Right lobe of liver (tissue), 6 donors: Measurements from ENCODE around the gene HPSE2. TPM values are rescaled to one million over a fixed set of nuclear protein-coding genes. Genes with fewer than 3 reads are reported as not detected.
"Not testable (repeated sequence)": the region's sequence is repeated elsewhere in the genome, so short reads cannot be mapped to it uniquely, and the experiment has no call there.

ENCODE experiments used
- ATAC-seq, 4 donors: fragments of 200-7000 bp; cut with Tn5 transposase; one replicate each; pipeline ENCODE4 v1.9.1; 2020; ENCODE audit warnings: mild to moderate bottlenecking in 4 of 4, moderate library complexity in 4 of 4
- DNase-seq, 3 donors: peaks; one replicate each; pipeline ENCODE4 v3.0.0-alpha.2; 2020
- H3K27ac ChIP-seq, 3 donors: fragments of 200-600 bp; one replicate each; pipeline ENCODE4 v1.8.0; 2022
- H3K27me3 ChIP-seq, 2 donors: fragments of 200-600 bp; one replicate each; pipeline ENCODE4 v1.8.0; 2022
- H3K36me3 ChIP-seq, 4 donors: fragments of 200-600 bp; sonication (generic) in 1 of 4; one replicate each; pipeline versions ENCODE4 v1.5.1 to v1.8.0; 2017 to 2022; ENCODE audit warnings: control low read depth in 1 of 4
- H3K4me1 ChIP-seq, 4 donors: fragments of 200-600 bp; sonication (generic) in 1 of 4; one replicate each; pipeline versions ENCODE4 v1.5.1 to v1.8.0; 2017 to 2022; ENCODE audit warnings: control low read depth in 1 of 4
- H3K4me3 ChIP-seq, 3 donors: fragments of 200-600 bp; one replicate each; pipeline ENCODE4 v1.8.0; 2022
- H3K9me3 ChIP-seq, 4 donors: fragments of 200-600 bp; sonication (generic) in 1 of 4; one replicate each; pipeline versions ENCODE4 v1.5.1 to v1.8.0; 2017 to 2022; ENCODE audit warnings: control low read depth in 1 of 4
- POLR2A ChIP-seq: fragments of 450-650 bp; IDR thresholded peaks from one replicate; pipeline ENCODE4 v1.6.1; 2017; ENCODE audit warnings: antibody characterized with exemption, mild to moderate bottlenecking
- WGBS: methylation state at CpG from one replicate; pipeline ENCODE4 v1.1.6; 2018; ENCODE audit warnings: low coverage, low lambda C conversion rate; ENCODE audit not compliant: insufficient coverage; ENCODE audit errors: missing lambda C conversion rate; 5-methylcytosine and 5-hydroxymethylcytosine counted together
- intact Hi-C, 2 donors: fragments of 100-400 bp; cut with DNase I; formaldehyde crosslinking; loops; one replicate each; pipeline versions ENCODE4 v1.11.2 to v1.14.1; 2022
- total RNA-seq, 6 experiments: library from RNA; depleted of rRNA in 2 of 6; stranded (reverse); fragments of >200 nt in 2 of 6; fragmentation: NEBNext Ultra II Directional in 3 of 6; extraction: Animal tissue kit (Norgen Biotek cat#: 25700) in 3 of 6; gene quantifications; one replicate each; pipeline versions ENCODE4 v1.1.0 to v1.2.4, GENCODE V29; 2016 to 2023
- TF ChIP-seq, protein P1 (sequence below), 4 donors: fragments of 200-600 bp in 3 of 4; fragments of 450-650 bp in 1 of 4; IDR thresholded peaks; one replicate each; pipeline versions ENCODE4 v1.5.1 to v1.8.0; 2016 to 2022; ENCODE audit warnings: antibody characterized with exemption in 4 of 4, mild to moderate bottlenecking in 2 of 4
- donor health status: DM: no; HTN: yes; CAD: no.
- donor health status: DM: no; HTN: no; CAD: no.
- donor health status: DM: no; HTN: no; CAD: no.
- donor health status: DM: no; HTN: yes; CAD: no.
- donor health status: DM: no; HTN: yes; CAD: no.

Gene HPSE2
- total RNA-seq, 6 experiments from 2014 or later: not detected

DNA sequence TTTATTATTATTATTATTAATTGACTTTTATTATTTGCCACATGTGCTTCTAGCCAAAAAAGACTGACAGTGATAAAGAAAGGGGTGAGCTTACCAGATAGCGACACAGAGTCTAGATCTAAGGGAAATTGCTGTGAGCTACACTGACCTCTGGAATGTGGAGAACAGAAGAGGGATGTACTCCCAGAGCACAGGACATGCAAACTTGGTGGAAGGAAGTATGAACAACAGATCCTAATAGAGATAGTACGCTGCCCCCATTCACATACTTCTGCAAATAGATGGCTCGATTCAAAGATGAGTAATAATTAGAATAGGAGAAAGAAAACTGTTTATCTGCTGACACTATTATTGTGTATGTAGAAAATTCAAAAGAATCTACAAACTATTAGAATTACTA is 679.6 kb downstream of the HPSE2 start:
- no peak for ATAC-seq
- Histone ChIP-seq H3K4me1 (no peaks in the 10 kb centered on the region), H3K36me3 (no peaks in the 10 kb centered on the region), H3K4me3 (no peak overlapping the region), H3K27me3 (no peaks in the 10 kb centered on the region), H3K27ac (no peak overlapping the region), H3K9me3 (no peaks in the 10 kb centered on the region)
- DNase-seq: no peak
- 43% methylated on average over 3 of the region's 3 CpGs for WGBS
- TF ChIP-seq, protein P1, sequence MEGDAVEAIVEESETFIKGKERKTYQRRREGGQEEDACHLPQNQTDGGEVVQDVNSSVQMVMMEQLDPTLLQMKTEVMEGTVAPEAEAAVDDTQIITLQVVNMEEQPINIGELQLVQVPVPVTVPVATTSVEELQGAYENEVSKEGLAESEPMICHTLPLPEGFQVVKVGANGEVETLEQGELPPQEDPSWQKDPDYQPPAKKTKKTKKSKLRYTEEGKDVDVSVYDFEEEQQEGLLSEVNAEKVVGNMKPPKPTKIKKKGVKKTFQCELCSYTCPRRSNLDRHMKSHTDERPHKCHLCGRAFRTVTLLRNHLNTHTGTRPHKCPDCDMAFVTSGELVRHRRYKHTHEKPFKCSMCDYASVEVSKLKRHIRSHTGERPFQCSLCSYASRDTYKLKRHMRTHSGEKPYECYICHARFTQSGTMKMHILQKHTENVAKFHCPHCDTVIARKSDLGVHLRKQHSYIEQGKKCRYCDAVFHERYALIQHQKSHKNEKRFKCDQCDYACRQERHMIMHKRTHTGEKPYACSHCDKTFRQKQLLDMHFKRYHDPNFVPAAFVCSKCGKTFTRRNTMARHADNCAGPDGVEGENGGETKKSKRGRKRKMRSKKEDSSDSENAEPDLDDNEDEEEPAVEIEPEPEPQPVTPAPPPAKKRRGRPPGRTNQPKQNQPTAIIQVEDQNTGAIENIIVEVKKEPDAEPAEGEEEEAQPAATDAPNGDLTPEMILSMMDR (IDR thresholded peaks at IDR 0.05): no peak
- TF ChIP-seq POLR2A: no peak
- intact Hi-C loops: no loop called here

DNA sequence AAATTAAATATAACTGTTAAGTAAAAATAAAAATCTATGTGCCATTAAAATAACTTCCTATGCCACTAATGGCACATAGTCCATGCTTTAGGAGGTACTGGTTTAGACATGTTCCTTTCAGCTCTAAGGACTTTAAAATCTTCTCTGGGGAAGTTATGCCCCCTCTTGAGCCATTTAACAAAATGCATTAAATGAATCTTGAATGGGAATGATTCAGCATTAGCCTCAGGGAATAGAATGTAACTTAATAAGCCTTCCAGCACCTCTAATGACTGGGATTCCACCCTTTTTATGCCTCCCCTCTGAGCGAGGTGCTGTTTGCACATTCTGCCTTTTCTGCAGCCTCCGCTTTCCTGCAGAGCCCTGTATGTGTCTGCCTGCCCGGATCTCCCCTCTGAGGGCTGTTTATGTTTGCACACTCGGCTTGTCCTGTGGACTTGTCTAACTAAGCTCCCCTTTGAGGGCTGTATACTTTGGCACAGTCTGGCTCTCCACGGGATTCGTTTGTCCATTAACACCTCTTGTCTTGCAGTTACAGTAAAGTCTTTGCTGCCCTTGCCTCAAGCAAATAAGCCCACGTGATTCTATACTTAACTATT is 680.5 kb downstream of the HPSE2 start:
- TF ChIP-seq, protein P1 (IDR thresholded peaks at IDR 0.05): no peak
- TF ChIP-seq POLR2A: no peak
- H3K27ac ChIP-seq: no peak overlapping the region
- H3K4me1 ChIP-seq: no peaks in the 10 kb centered on the region
- intact Hi-C loops: no loop called here
- H3K36me3 ChIP-seq: no peaks in the 10 kb centered on the region
- no peaks in the 10 kb centered on the region for H3K9me3 ChIP-seq
- DNase-seq: no peak
- no peak for ATAC-seq
- WGBS: 16% methylated on average over 7 of the region's 7 CpGs
- H3K27me3 ChIP-seq: no peaks in the 10 kb centered on the region
- no peak overlapping the region for H3K4me3 ChIP-seq

- ATAC-seq, intact Hi-C loops, DNase-seq, H3K4me1 ChIP-seq, H3K9me3 ChIP-seq, H3K27ac ChIP-seq, H3K36me3 ChIP-seq, H3K27me3 ChIP-seq, H3K4me3 ChIP-seq: not testable (repeated sequence)
- no CpG with 5 or more reads among the region's 7 CpGs for WGBS
Measured at GRCh38 chr10:98541561-98541960, 694.1 kb downstream of the HPSE2 start.

GRCh38 chr10:98539578-98539977 is 696.1 kb downstream of the HPSE2 start:
- H3K9me3 ChIP-seq: no peaks in the 10 kb centered on the region
- H3K4me3 ChIP-seq: no peak overlapping the region
- TF ChIP-seq, protein P1 (IDR thresholded peaks at IDR 0.05): no peak
- TF ChIP-seq POLR2A: no peak
- ATAC-seq: no peak
- H3K27me3 ChIP-seq: no peaks in the 10 kb centered on the region
- H3K27ac ChIP-seq: no peak overlapping the region
- 33% methylated on average over 1 of the region's 1 CpG for WGBS
- H3K36me3 ChIP-seq: no peaks in the 10 kb centered on the region
- intact Hi-C loops: no loop called here
- H3K4me1 ChIP-seq: no peaks in the 10 kb centered on the region
- DNase-seq: no peak

DNA sequence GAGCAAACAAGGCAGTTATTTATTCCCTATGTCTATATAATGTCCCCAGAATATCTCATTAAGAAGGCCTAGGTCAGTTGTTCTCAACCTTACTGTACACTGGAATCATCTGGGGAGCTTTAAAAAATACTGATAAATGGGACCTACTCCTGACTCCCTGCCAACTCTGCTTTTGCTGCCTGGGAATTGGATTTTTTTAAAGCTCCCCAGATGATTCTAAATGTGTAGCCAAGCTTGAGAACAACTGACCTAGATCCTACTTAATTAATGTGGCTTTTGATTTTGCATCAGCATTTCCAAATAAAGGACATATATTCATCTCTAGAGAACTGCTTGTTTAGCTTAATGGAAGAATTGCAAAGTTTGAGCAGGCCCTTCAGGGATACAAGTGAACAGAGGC is 697.2 kb downstream of the HPSE2 start:
- intact Hi-C loops: no loop called here
- DNase-seq (no peak), ATAC-seq (no peak)
- Histone ChIP-seq H3K27me3 (no peaks in the 10 kb centered on the region), H3K36me3 (no peaks in the 10 kb centered on the region), H3K9me3 (no peaks in the 10 kb centered on the region), H3K4me3 (no peak overlapping the region), H3K27ac (no peak overlapping the region), H3K4me1 (no peaks in the 10 kb centered on the region)
- TF ChIP-seq POLR2A: no peak
- TF ChIP-seq, protein P1 (IDR thresholded peaks at IDR 0.05): no peak
